Parathyroid adenoma (tissue), 2 donors: ENCODE results near the gene ZFP69.

ENCODE experiments used
- H2AFZ ChIP-seq: fragments of 300-600 bp; sonication (generic); one replicate; pipeline ENCODE4 v1.7.0; 2017; ENCODE audit warnings: antibody characterized with exemption, mild to moderate bottlenecking
- H3K27ac ChIP-seq: fragments of 300-600 bp; sonication (generic); one replicate; pipeline ENCODE4 v1.7.0; 2017
- H3K27me3 ChIP-seq: fragments of 300-600 bp; sonication (generic); one replicate; pipeline ENCODE4 v1.7.0; 2017; ENCODE audit warnings: low read length; ENCODE audit not compliant: control insufficient read depth, insufficient read depth
- H3K36me3 ChIP-seq: fragments of 300-600 bp; sonication (generic); one replicate; pipeline ENCODE4 v1.7.0; 2017; ENCODE audit warnings: low read length; ENCODE audit not compliant: control insufficient read depth, insufficient read depth
- H3K4me1 ChIP-seq: fragments of 300-600 bp; sonication (generic); one replicate; pipeline ENCODE4 v1.7.0; 2017; ENCODE audit warnings: control low read depth
- H3K4me2 ChIP-seq: fragments of 300-600 bp; sonication (generic); one replicate; pipeline ENCODE4 v1.7.0; 2017; ENCODE audit warnings: low read length
- H3K4me3 ChIP-seq: fragments of 300-600 bp; sonication (generic); one replicate; pipeline ENCODE4 v1.7.0; 2017; ENCODE audit warnings: low read depth, low read length
- H3K79me2 ChIP-seq: fragments of 300-600 bp; sonication (generic); one replicate; pipeline ENCODE4 v1.7.0; 2017; ENCODE audit warnings: control low read depth
- H3K9ac ChIP-seq: fragments of 300-600 bp; sonication (generic); one replicate; pipeline ENCODE4 v1.7.0; 2017; ENCODE audit warnings: mild to moderate bottlenecking
- H3K9me3 ChIP-seq: fragments of 300-600 bp; sonication (generic); one replicate; pipeline ENCODE4 v1.7.0; 2017; ENCODE audit warnings: low read length; ENCODE audit not compliant: control insufficient read depth
- CTCF ChIP-seq: fragments of 300-600 bp; sonication (generic); IDR thresholded peaks from one replicate; pipeline ENCODE4 v1.7.0; 2017; ENCODE audit warnings: antibody characterized with exemption, mild to moderate bottlenecking
- donor health status: primary hyperparathyroidism.

The ZFP69 gene

GRCh38 chr1:40469327-40469726, 7.8 kb upstream of the ZFP69 start:
- Histone ChIP-seq H3K27ac (no peak overlapping the region), H3K4me2 (no peak overlapping the region), H3K27me3 (no peaks in the 10 kb centered on the region), H3K4me1 (no peaks in the 10 kb centered on the region), H2AFZ (no peak overlapping the region), H3K79me2 (no peaks in the 10 kb centered on the region), H3K9me3 (no peaks in the 10 kb centered on the region), H3K4me3 (no peak overlapping the region), H3K36me3 (peaks cover 6% of the 10 kb centered on the region), H3K9ac (no peak overlapping the region)
- TF ChIP-seq CTCF, result no peak

- no peak for TF ChIP-seq CTCF
- H3K27ac ChIP-seq, result no peak overlapping the region
- H3K4me1 ChIP-seq, result no peaks in the 10 kb centered on the region
- no peaks in the 10 kb centered on the region for H3K36me3 ChIP-seq
- no peak overlapping the region for H2AFZ ChIP-seq
- H3K27me3 ChIP-seq, result no peaks in the 10 kb centered on the region
- H3K9me3 ChIP-seq, result peaks cover 4% of the 10 kb centered on the region
- H3K79me2 ChIP-seq, result no peaks in the 10 kb centered on the region
- H3K9ac ChIP-seq, result no peak overlapping the region
- H3K4me3 ChIP-seq, result no peak overlapping the region
- no peak overlapping the region for H3K4me2 ChIP-seq
Measured at GRCh38 chr1:40475268-40475667, 1.8 kb upstream of the ZFP69 start.

GRCh38 chr1:40477678-40478053, 576 bp downstream of the ZFP69 start:
- no peak for TF ChIP-seq CTCF
- Histone ChIP-seq H3K27ac (no peak overlapping the region), H3K4me2 (peak overlapping the region; percentile 89), H3K36me3 (no peaks in the 10 kb centered on the region), H2AFZ (peak overlapping the region; percentile 94), H3K9me3 (peaks cover 4% of the 10 kb centered on the region), H3K4me1 (no peaks in the 10 kb centered on the region), H3K9ac (no peak overlapping the region), H3K27me3 (no peaks in the 10 kb centered on the region), H3K79me2 (no peaks in the 10 kb centered on the region), H3K4me3 (peak overlapping the region; percentile 74)

- Histone ChIP-seq H3K36me3 (no peaks in the 10 kb centered on the region), H3K9ac (no peak overlapping the region), H3K27ac (no peak overlapping the region), H3K27me3 (no peaks in the 10 kb centered on the region), H3K4me3 (peak overlapping the region; percentile 74), H3K9me3 (peaks cover 4% of the 10 kb centered on the region), H3K79me2 (no peaks in the 10 kb centered on the region), H3K4me1 (no peaks in the 10 kb centered on the region), H3K4me2 (peak overlapping the region; percentile 89), H2AFZ (peak overlapping the region; percentile 94)
- no peak for TF ChIP-seq CTCF
Measured at GRCh38 chr1:40478276-40478675, 1.2 kb downstream of the ZFP69 start.

GRCh38 chr1:40479156-40479555, 2.1 kb downstream of the ZFP69 start:
- no peak overlapping the region for H3K9ac ChIP-seq
- no peak overlapping the region for H3K4me2 ChIP-seq
- no peaks in the 10 kb centered on the region for H3K79me2 ChIP-seq
- H3K27me3 ChIP-seq, result no peaks in the 10 kb centered on the region
- no peak for TF ChIP-seq CTCF
- no peak overlapping the region for H2AFZ ChIP-seq
- no peak overlapping the region for H3K27ac ChIP-seq
- H3K36me3 ChIP-seq, result no peaks in the 10 kb centered on the region
- H3K4me1 ChIP-seq, result no peaks in the 10 kb centered on the region
- H3K9me3 ChIP-seq, result peaks cover 4% of the 10 kb centered on the region
- H3K4me3 ChIP-seq, result no peak overlapping the region
